OCI-LY3 (cell line): ENCODE data around the gene VEZT.

Experiments used
- H2AFZ ChIP-seq: fragments of 200-600, 300-600 bp; shearing (Covaris generic); 2 replicates; pipeline ENCODE4 v1.6.0; 2014; ENCODE audit warnings: antibody characterized with exemption, low read depth, low read length
- H3K27ac ChIP-seq: fragments of 200-600, 300-600 bp; sonication (generic); 2 replicates; pipeline ENCODE4 v1.5.1; 2014; ENCODE audit warnings: mild to moderate bottlenecking, low read length, moderate library complexity, mixed read lengths
- H3K27me3 ChIP-seq: fragments of 200-600, 300-600 bp; sonication (generic); 2 replicates; pipeline ENCODE4 v1.6.1; 2014; ENCODE audit warnings: low read depth, low read length, mixed read lengths
- H3K36me3 ChIP-seq: fragments of 200-600, 300-600 bp; sonication (generic); replicated peaks from 2 replicates; pipeline ENCODE3; 2014; ENCODE audit warnings: low read depth, low read length, mixed read lengths
- H3K4me1 ChIP-seq: fragments of 300-600, 200-600 bp; sonication (generic); 2 replicates; pipeline ENCODE4 v1.6.1; 2014; ENCODE audit warnings: low read length, mixed read lengths
- H3K4me2 ChIP-seq: fragments of 200-600, 300-600 bp; sonication (generic); 2 replicates; pipeline ENCODE4 v1.6.1; 2014; ENCODE audit warnings: low read length, mixed read lengths
- H3K4me3 ChIP-seq: fragments of 300-600, 200-600 bp; sonication (generic); 2 replicates; pipeline ENCODE4 v1.5.1; 2014; ENCODE audit warnings: antibody characterized with exemption, mild to moderate bottlenecking, low read length, moderate library complexity
- H3K79me2 ChIP-seq: fragments of 300-600, 200-600 bp; shearing (Covaris generic); 2 replicates; pipeline ENCODE4 v1.6.1; 2014; ENCODE audit warnings: mild to moderate bottlenecking, low read length, mixed read lengths
- H3K9ac ChIP-seq: fragments of 300-600, 200-600 bp; shearing (Covaris generic); 2 replicates; pipeline ENCODE4 v1.6.0; 2014; ENCODE audit warnings: mild to moderate bottlenecking, low read length, moderate library complexity
- H3K9me3 ChIP-seq: fragments of 200-600, 300-600 bp; shearing (Covaris generic); 2 replicates; pipeline ENCODE4 v1.6.1; 2014; ENCODE audit warnings: low read length, mixed read lengths; ENCODE audit not compliant: insufficient read depth
- H4K20me1 ChIP-seq: fragments of 200-600, 300-600 bp; sonication (generic); 2 replicates; pipeline ENCODE4 v1.6.1; 2016; ENCODE audit warnings: low read length, mixed read lengths; ENCODE audit not compliant: insufficient read depth
- CTCF ChIP-seq: fragments of 200-600, 300-600 bp; sonication (generic); IDR thresholded peaks from 2 replicates; pipeline ENCODE4 v1.5.1; 2014; ENCODE audit warnings: antibody characterized with exemption, low read length, low read depth
- EZH2phosphoT487 ChIP-seq: fragments of 200-600 bp; shearing (Covaris generic); IDR thresholded peaks from 2 replicates; pipeline ENCODE4 v1.6.1; 2018; ENCODE audit warnings: antibody characterized with exemption, mixed run types, low read depth

VEZT gene

GRCh38 chr12:95177201-95177768 lies 40.3 kb upstream of the VEZT start:
- no peaks in the 10 kb centered on the region for H3K36me3 ChIP-seq
- no peaks in the 10 kb centered on the region for H4K20me1 ChIP-seq
- peaks cover 7% of the 10 kb centered on the region for H3K4me1 ChIP-seq
- no peak overlapping the region for H3K4me3 ChIP-seq
- no peak overlapping the region for H3K9ac ChIP-seq
- H2AFZ ChIP-seq: no peak overlapping the region
- H3K27me3 ChIP-seq: peaks cover 4% of the 10 kb centered on the region; the same call in 1 of the 2 replicates
- no peaks in the 10 kb centered on the region for H3K79me2 ChIP-seq
- peak overlapping the region; percentile 9; the same call in 1 of the 2 replicates for H3K4me2 ChIP-seq
- H3K27ac ChIP-seq: no peak overlapping the region
- H3K9me3 ChIP-seq: no peaks in the 10 kb centered on the region
- TF ChIP-seq EZH2phosphoT487 (no peak), CTCF (no peak)

DNA sequence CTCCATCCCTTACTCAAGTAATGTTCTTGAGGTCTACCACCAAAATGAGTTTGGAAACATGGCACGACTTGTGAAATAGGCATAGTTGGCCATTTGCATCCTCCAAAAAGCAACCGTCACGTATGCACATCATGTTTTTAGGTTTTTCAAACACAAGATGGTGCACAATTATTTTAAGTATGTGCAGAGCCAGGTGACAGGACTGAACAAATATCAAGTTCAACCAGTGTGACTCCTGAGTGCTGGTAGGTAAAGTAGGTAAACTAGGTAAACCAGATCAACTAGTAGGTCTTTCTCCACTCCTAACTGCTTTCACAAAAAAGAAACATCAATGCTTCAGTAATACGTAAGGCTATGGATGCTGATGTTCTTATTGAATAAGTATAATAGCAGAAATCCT lies 39.5 kb upstream of the VEZT start:
- Histone ChIP-seq H3K36me3 (no peaks in the 10 kb centered on the region), H3K9me3 (no peaks in the 10 kb centered on the region), H3K4me3 (no peak overlapping the region), H3K79me2 (no peaks in the 10 kb centered on the region), H4K20me1 (no peaks in the 10 kb centered on the region), H3K27ac (no peak overlapping the region), H3K27me3 (peaks cover 4% of the 10 kb centered on the region; the same call in 1 of the 2 replicates), H3K9ac (no peak overlapping the region), H2AFZ (no peak overlapping the region), H3K4me1 (peaks cover 7% of the 10 kb centered on the region), H3K4me2 (no peak overlapping the region)
- no peak for TF ChIP-seq CTCF
- no peak for TF ChIP-seq EZH2phosphoT487

DNA sequence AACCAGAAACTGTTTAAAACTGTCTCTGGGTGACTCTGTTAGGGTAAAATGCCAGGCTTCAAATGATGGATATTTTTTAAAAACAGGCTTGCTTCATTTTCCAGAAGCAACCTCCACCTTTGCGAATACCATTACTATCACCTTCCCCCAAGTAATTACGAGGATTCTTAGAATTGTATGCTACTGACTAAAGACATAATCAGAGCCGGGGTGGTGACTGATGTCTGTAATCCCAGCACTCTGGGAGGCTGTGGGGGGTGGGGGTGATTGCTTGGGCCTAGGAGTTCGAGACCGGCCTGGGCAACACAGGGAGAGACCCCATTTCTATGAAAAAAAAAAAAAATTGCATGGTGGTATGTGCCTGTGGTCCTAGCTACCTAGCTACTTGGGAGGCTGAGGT lies 38.6 kb upstream of the VEZT start:
- H3K36me3 ChIP-seq: no peaks in the 10 kb centered on the region
- H3K9me3 ChIP-seq: no peaks in the 10 kb centered on the region
- H3K27ac ChIP-seq: no peak overlapping the region
- no peak overlapping the region for H3K4me3 ChIP-seq
- H4K20me1 ChIP-seq: no peaks in the 10 kb centered on the region
- H3K4me2 ChIP-seq: no peak overlapping the region
- peaks cover 4% of the 10 kb centered on the region; the same call in 1 of the 2 replicates for H3K27me3 ChIP-seq
- no peak overlapping the region for H2AFZ ChIP-seq
- TF ChIP-seq CTCF (no peak), EZH2phosphoT487 (no peak)
- no peaks in the 10 kb centered on the region for H3K79me2 ChIP-seq
- peaks cover 7% of the 10 kb centered on the region for H3K4me1 ChIP-seq
- H3K9ac ChIP-seq: no peak overlapping the region

DNA sequence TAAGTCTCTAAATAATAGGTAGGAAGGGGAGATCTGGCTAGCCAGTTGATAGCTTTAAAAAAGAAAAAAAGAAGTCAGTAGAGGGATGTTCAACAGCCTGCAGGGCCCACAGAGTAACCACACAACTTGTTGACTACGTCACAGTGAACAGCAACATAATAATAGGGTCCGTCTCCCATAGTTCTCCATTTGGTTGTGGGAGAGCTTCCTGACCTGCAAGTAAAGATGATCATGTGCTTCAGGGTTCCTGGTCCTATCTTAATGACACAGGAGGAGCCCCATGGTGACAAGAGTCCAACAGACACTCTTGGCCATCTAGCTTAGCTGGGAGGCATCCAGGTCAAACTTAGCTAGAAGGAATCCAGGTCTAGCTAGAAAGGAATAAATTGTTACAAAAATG lies 36.5 kb upstream of the VEZT start:
- H3K36me3 ChIP-seq: no peaks in the 10 kb centered on the region
- H3K27ac ChIP-seq: no peak overlapping the region
- H3K4me1 ChIP-seq: peaks cover 18% of the 10 kb centered on the region
- no peaks in the 10 kb centered on the region for H3K9me3 ChIP-seq
- H4K20me1 ChIP-seq: no peaks in the 10 kb centered on the region
- no peak overlapping the region for H3K4me3 ChIP-seq
- peaks cover 2% of the 10 kb centered on the region; the same call in 1 of the 2 replicates for H3K27me3 ChIP-seq
- no peak overlapping the region for H3K4me2 ChIP-seq
- H3K9ac ChIP-seq: no peak overlapping the region
- no peak overlapping the region for H2AFZ ChIP-seq
- no peaks in the 10 kb centered on the region for H3K79me2 ChIP-seq
- no peak for TF ChIP-seq CTCF
- TF ChIP-seq EZH2phosphoT487: no peak
